CD4-positive, alpha-beta T cell treated with Interferon alpha-2 for 1 hour (primary cell): ENCODE measurements around the gene ASAP3.

Source experiments
- DNase-seq, 2 donors: peaks; one replicate each; pipeline ENCODE4 v3.0.0-alpha.2; 2020 to 2022

The ASAP3 gene

GRCh38 chr1:23477359-23478144, 6.4 kb downstream of the ASAP3 start:
- no peak for DNase-seq

- DNase-seq: no peak
These were observed 8.3 kb downstream of the ASAP3 start for GRCh38 chr1:23475641-23476040.

GRCh38 chr1:23475134-23475628, 8.8 kb downstream of the ASAP3 start:
- no peak for DNase-seq

- no peak for DNase-seq
These were observed 10.8 kb downstream of the ASAP3 start for GRCh38 chr1:23473037-23473800.

- no peak for DNase-seq
These were observed 11.5 kb downstream of the ASAP3 start for GRCh38 chr1:23472351-23473036.

DNA sequence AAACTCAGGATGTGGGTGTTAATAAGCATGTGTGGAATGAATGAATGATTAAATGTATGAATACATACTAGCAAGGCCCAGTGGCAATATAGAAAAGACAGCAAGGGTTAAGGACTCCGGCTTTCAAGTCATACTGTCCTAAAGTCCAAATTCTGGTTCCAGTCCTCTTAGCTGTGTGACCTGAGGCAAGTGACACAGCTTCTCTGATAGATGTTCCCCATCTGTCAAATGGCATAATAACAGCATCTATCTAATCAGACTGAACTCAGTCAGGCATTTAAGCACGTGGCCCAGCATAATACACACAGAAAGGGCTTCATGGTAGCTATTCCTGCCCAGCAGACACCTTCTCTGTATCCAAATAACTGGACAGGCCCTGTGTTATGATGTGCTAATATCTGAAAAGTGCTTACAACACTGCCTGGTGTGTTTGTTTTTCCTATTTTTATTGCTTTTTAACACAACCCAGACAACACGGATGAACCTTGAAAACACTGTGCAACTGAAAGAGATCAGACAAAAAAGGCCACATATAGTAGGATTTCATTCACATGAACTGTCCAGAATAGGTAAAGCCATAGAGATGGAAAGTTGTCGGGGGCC, 12.4 kb downstream of the ASAP3 start:
- DNase-seq: no peak

DNA sequence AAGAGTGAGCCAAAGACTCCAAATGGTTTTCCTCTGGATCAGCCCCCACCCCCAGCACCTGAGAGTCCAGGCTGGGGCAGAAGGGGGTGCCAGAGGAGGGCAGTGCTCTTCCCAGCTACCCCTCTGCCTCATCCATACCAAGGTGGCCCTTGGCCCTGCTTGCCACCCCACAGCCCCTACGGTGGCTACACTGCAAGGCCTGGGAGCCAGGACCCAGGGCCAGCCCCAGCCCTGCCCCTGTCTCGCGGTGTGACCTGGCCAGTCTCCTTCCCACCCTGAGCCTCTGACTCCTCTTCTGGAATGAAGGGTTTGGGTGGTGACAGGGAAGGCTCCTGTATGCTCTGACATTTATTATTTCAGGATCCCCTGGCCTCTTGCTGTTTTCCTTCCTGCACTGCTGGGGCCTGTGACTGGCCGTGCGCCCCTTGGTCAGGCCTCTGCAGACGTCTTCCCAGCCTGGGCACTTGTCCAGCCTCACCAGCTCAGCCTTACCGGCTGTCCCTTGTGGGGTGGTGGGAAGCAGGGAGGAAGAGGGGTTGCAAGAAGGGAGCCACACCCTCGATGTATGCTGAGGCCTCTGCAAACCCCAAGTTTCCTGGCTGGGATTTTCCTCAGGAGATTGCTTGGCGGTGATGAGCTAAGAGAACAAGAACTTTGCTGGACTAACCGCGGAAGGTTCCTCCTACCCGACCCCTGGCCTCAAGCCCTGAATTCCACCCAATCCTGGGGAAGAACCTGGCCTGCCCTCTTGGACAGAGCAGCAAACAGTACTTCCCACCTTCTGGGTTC, 13.5 kb downstream of the ASAP3 start:
- DNase-seq: no peak

- no peak for DNase-seq
These were observed 14.5 kb downstream of the ASAP3 start for GRCh38 chr1:23469372-23469982.

DNA sequence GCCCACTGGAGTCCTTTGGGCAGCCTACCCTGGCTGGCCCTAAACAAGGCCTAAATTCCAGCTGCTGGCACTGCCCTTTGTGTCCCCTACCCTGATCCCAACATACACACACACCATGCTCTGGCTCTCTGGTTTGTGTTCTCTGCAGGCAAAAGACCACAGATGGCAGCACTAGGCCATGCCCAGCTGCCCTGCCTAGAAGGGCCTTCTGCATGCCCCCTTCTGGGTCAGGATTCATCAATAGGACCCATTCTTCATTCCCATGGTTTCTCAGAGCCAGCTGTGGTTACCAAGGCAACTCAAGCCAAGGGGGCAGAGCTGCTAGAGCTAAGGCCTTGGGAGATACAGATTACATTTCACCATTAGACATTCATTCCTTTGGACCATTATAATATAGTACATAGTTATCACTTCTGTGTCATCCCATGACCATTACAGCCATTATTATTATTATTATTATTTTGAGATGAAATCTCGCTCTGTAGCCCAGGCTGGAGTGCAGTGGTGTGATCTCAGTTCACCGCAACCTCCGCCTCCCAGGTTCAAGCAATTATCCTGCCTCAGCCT, 17.5 kb downstream of the ASAP3 start:
- DNase-seq: no peak

GRCh38 chr1:23463286-23463685, 20.7 kb downstream of the ASAP3 start:
- no peak for DNase-seq

GRCh38 chr1:23462766-23463165, 21.2 kb downstream of the ASAP3 start:
- no peak for DNase-seq

DNA sequence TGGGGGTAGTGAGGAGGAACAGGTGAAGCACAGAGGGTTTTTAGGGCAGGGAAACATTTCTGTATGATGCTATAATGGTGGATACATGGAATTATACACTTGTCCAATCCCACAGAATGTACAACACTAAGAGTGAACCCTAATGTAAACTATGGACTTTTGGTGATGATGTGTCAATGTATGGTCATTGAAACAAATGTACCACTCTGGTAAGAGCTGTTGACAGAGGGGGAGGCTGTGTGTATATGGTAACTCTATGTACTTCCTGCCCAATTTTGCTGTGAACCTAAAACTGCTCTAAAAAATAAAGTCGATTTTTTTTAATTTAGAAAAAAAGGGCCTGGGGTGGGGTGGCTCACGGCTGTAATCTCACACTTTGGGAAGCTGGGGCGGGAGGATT, 22.9 kb downstream of the ASAP3 start:
- DNase-seq: no peak

DNA sequence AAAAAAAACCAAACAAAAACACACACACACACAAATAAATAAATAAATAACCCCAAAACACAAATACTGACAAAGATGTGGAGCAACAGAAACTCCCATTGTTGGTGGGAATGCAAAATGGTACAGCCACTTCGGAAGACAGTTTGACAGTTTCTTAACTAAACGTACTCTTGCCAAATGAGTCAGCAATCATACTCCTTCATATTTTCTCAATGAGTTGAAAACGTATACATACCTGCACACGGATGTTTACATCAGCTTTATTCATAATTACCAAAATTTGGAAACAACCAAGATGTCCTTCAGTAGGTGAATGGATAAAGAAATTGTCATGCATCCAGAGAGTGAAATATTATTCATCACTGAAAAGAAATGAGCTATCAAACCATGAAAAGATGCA, 23.5 kb downstream of the ASAP3 start:
- no peak for DNase-seq

DNA sequence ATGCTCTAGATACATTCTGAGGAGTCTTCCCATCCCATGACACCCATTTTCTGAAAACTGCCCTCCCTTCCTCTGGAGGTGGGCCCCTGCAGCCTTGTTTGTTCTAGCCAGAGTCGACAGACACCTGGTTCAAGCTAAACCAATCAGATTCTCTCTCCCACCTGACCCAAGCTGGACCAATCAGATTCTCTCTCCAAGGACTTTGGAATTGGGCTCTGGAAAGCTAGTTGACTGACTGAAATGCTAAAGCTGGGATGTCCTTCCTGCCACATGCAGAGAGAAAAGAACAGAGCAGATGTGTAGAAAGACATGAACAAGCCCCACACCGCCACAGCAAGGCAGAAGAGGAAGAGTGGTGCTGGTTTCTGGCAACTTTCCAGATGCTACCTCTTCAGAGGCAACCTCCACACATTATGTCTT, 24.6 kb downstream of the ASAP3 start:
- no peak for DNase-seq

GRCh38 chr1:23456226-23456625, 27.8 kb downstream of the ASAP3 start:
- DNase-seq: no peak

GRCh38 chr1:23453455-23454000, 30.5 kb downstream of the ASAP3 start:
- no peak for DNase-seq

- DNase-seq: peak; percentile 15 to 62
These were observed 32.0 kb downstream of the ASAP3 start for GRCh38 chr1:23452011-23452411.

GRCh38 chr1:23451441-23451840, 32.5 kb downstream of the ASAP3 start:
- DNase-seq: no peak

- DNase-seq: no peak
These were observed 33.1 kb downstream of the ASAP3 start for GRCh38 chr1:23450894-23451293.

- no peak for DNase-seq
These were observed 34.0 kb downstream of the ASAP3 start for GRCh38 chr1:23449958-23450357.

GRCh38 chr1:23449306-23449705, 34.7 kb downstream of the ASAP3 start:
- DNase-seq: no peak
